ENCODE results near the gene CDYL. TPM values are rescaled to one million over a fixed set of nuclear protein-coding genes. Genes with fewer than 3 reads are reported as not detected.

CDYL gene
- total RNA-seq, 1 experiment from 2014 or later, result 4.2 TPM

- H3K9me2 ChIP-seq (replicated peaks; ENCODE audit: insufficient read depth, low read length), result no peaks in the 10 kb centered on the region
- peaks cover 38% of the 10 kb centered on the region for H4K20me1 ChIP-seq (ENCODE audit: insufficient read depth, low read depth, low read length)
- no peaks in the 10 kb centered on the region for H3K36me3 ChIP-seq (ENCODE audit: insufficient read depth, low read length)
- 0 out of 2 replicates have a peak, but pooled peaks cover 4% of the 10 kb centered on the region for H3K27me3 ChIP-seq (ENCODE audit: low read length)
- H3K9ac ChIP-seq (ENCODE audit: low read length), result no peak overlapping the region
- DNase-seq, result no peak
- H3K9me3 ChIP-seq (ENCODE audit: low read length), result no peaks in the 10 kb centered on the region
- H3K4me2 ChIP-seq (ENCODE audit: low read depth, low read length, poor library complexity, severe bottlenecking), result no peak overlapping the region
- H3K27ac ChIP-seq (ENCODE audit: low read length), result no peak overlapping the region
- H3K79me2 ChIP-seq (ENCODE audit: low read length), result 0 out of 2 replicates have a peak, but pooled peaks cover 3% of the 10 kb centered on the region
- H3K4me1 ChIP-seq (ENCODE audit: low read length), result no peaks in the 10 kb centered on the region; the same call in 1 of the 2 replicates
- H3K4me3 ChIP-seq (ENCODE audit: low read length), result no peak overlapping the region
- H2AFZ ChIP-seq (ENCODE audit: low read length), result no peak overlapping the region
Measured at GRCh38 chr6:4786996-4787395, 10.8 kb downstream of the CDYL start.

DNA sequence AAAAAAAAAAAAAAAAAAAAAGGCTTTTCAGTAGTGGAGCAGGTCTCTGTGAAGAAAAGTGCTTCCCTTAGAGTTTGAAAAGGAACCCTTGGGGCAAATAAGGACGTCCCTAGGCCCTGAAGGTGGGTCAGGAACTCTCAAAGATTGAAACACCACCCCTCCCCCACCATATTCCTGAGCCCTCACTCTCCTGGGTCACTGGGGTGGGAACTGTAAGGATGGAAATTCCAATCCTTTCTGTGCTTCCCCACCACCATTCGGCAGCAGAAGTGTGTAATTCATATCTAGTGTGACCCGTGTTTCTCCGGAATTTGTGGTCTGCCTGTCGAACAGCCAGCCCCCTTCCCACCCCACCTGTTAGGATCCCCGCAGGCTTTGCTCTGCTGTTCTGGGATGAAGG lies 12.3 kb downstream of the CDYL start:
- Histone ChIP-seq H2AFZ (ENCODE audit: low read length) (no peak overlapping the region), H3K9ac (ENCODE audit: low read length) (no peak overlapping the region), H3K27me3 (ENCODE audit: low read length) (0 out of 2 replicates have a peak, but pooled peaks cover 2% of the 10 kb centered on the region), H3K9me3 (ENCODE audit: low read length) (no peaks in the 10 kb centered on the region), H3K4me3 (ENCODE audit: low read length) (no peak overlapping the region), H3K79me2 (ENCODE audit: low read length) (0 out of 2 replicates have a peak, but pooled peaks cover 3% of the 10 kb centered on the region), H4K20me1 (ENCODE audit: insufficient read depth, low read depth, low read length) (peaks cover 44% of the 10 kb centered on the region), H3K9me2 (replicated peaks; ENCODE audit: insufficient read depth, low read length) (no peaks in the 10 kb centered on the region), H3K4me1 (ENCODE audit: low read length) (no peaks in the 10 kb centered on the region; the same call in 1 of the 2 replicates), H3K4me2 (ENCODE audit: low read depth, low read length, poor library complexity, severe bottlenecking) (no peak overlapping the region), H3K27ac (ENCODE audit: low read length) (no peak overlapping the region), H3K36me3 (ENCODE audit: insufficient read depth, low read length) (no peaks in the 10 kb centered on the region)
- DNase-seq, result no peak

DNA sequence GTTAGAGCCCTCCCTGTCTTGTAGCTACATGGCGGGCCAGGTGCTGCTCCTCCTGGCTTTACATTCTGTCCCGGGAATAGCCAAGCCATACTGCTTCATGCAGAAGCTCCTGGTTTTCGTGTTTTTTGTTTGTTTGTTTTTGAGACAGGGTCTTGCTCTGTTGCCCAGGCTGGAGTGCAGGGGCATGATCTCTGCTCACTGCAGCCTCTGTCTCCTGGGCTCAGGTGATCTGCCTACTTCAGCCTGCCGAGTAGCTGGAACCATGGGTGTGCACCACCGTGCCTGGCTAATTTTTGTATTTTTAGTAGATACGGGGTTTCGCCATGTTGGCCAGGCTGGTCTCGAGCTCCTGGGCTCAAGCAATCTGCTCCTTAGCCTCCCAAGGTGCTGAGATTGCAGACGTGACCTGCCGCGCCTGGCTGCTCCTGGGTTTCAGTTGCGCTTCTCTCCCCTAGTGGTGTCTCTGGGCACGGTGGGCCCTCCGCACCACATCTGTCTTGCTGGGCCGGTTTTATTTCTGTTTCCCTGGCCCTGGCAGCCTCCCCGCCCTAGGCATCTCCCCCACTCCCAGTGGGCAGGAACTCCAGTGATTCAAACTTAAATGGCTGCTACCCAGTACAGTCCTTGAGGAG lies 12.9 kb downstream of the CDYL start:
- Histone ChIP-seq H3K4me2 (ENCODE audit: low read depth, low read length, poor library complexity, severe bottlenecking) (no peak overlapping the region), H3K36me3 (ENCODE audit: insufficient read depth, low read length) (no peaks in the 10 kb centered on the region), H3K27ac (ENCODE audit: low read length) (no peak overlapping the region), H4K20me1 (ENCODE audit: insufficient read depth, low read depth, low read length) (peaks cover 44% of the 10 kb centered on the region), H3K9me2 (replicated peaks; ENCODE audit: insufficient read depth, low read length) (no peaks in the 10 kb centered on the region), H3K9ac (ENCODE audit: low read length) (no peak overlapping the region), H3K4me3 (ENCODE audit: low read length) (no peak overlapping the region), H3K27me3 (ENCODE audit: low read length) (no peaks in the 10 kb centered on the region), H3K79me2 (ENCODE audit: low read length) (no peaks in the 10 kb centered on the region), H3K9me3 (ENCODE audit: low read length) (no peaks in the 10 kb centered on the region), H2AFZ (ENCODE audit: low read length) (no peak overlapping the region), H3K4me1 (ENCODE audit: low read length) (no peaks in the 10 kb centered on the region; the same call in 1 of the 2 replicates)
- peak; percentile 49 for DNase-seq

- H3K4me3 ChIP-seq (ENCODE audit: low read length), result no peak overlapping the region
- H2AFZ ChIP-seq (ENCODE audit: low read length), result no peak overlapping the region
- no peaks in the 10 kb centered on the region for H3K27me3 ChIP-seq (ENCODE audit: low read length)
- no peaks in the 10 kb centered on the region for H3K9me3 ChIP-seq (ENCODE audit: low read length)
- no peak overlapping the region for H3K27ac ChIP-seq (ENCODE audit: low read length)
- no peaks in the 10 kb centered on the region for H3K9me2 ChIP-seq (replicated peaks; ENCODE audit: insufficient read depth, low read length)
- no peak overlapping the region for H3K9ac ChIP-seq (ENCODE audit: low read length)
- H4K20me1 ChIP-seq (ENCODE audit: insufficient read depth, low read depth, low read length), result peaks cover 48% of the 10 kb centered on the region
- H3K36me3 ChIP-seq (ENCODE audit: insufficient read depth, low read length), result no peaks in the 10 kb centered on the region
- DNase-seq, result peak; percentile 46
- H3K79me2 ChIP-seq (ENCODE audit: low read length), result no peaks in the 10 kb centered on the region
- H3K4me1 ChIP-seq (ENCODE audit: low read length), result no peaks in the 10 kb centered on the region; the same call in 1 of the 2 replicates
- no peak overlapping the region for H3K4me2 ChIP-seq (ENCODE audit: low read depth, low read length, poor library complexity, severe bottlenecking)
Measured at GRCh38 chr6:4790158-4790899, 14.1 kb downstream of the CDYL start.

GRCh38 chr6:4794140-4794707 lies 18.0 kb downstream of the CDYL start:
- H3K9me3 ChIP-seq (ENCODE audit: low read length), result no peaks in the 10 kb centered on the region
- no peaks in the 10 kb centered on the region for H3K4me1 ChIP-seq (ENCODE audit: low read length)

DNA sequence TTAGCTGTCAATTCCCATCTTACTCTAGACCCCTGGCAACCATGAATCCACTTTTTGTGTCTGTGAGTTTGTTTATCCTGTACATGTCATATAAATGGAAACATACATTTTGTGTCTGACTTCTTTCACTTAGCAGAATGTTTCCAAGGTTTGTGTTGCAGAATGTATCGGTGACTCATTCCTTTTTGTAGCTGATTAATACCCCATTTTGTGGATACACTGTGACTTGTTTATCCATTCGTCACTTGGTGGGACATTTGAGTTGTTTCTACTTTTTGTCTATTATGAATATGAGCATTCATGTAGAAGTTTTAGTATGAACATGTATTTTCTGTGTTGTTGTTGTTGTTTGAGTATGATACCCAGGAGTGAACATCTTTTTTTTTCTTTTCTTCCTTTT lies 21.4 kb downstream of the CDYL start:
- Histone ChIP-seq H3K4me3 (ENCODE audit: low read length) (no peak overlapping the region), H3K36me3 (ENCODE audit: insufficient read depth, low read length) (no peaks in the 10 kb centered on the region), H3K79me2 (ENCODE audit: low read length) (no peaks in the 10 kb centered on the region), H3K4me2 (ENCODE audit: low read depth, low read length, poor library complexity, severe bottlenecking) (no peak overlapping the region), H3K4me1 (ENCODE audit: low read length) (no peaks in the 10 kb centered on the region), H2AFZ (ENCODE audit: low read length) (no peak overlapping the region), H3K27me3 (ENCODE audit: low read length) (no peaks in the 10 kb centered on the region), H3K27ac (ENCODE audit: low read length) (no peak overlapping the region), H3K9me2 (replicated peaks; ENCODE audit: insufficient read depth, low read length) (no peaks in the 10 kb centered on the region), H3K9ac (ENCODE audit: low read length) (no peak overlapping the region), H4K20me1 (ENCODE audit: insufficient read depth, low read depth, low read length) (peaks cover 24% of the 10 kb centered on the region), H3K9me3 (ENCODE audit: low read length) (no peaks in the 10 kb centered on the region)
- no peak for DNase-seq

More at GRCh38 chr6:4794140-4794707, 18.0 kb downstream of the CDYL start:
- H3K4me2 ChIP-seq (ENCODE audit: low read depth, low read length, poor library complexity, severe bottlenecking), result no peak overlapping the region
- no peak overlapping the region for H2AFZ ChIP-seq (ENCODE audit: low read length)
- H3K4me3 ChIP-seq (ENCODE audit: low read length), result no peak overlapping the region
- H3K36me3 ChIP-seq (ENCODE audit: insufficient read depth, low read length), result no peaks in the 10 kb centered on the region
- H3K9ac ChIP-seq (ENCODE audit: low read length), result no peak overlapping the region
- peaks cover 30% of the 10 kb centered on the region for H4K20me1 ChIP-seq (ENCODE audit: insufficient read depth, low read depth, low read length)
- H3K27ac ChIP-seq (ENCODE audit: low read length), result no peak overlapping the region
- no peaks in the 10 kb centered on the region for H3K79me2 ChIP-seq (ENCODE audit: low read length)
- no peaks in the 10 kb centered on the region for H3K27me3 ChIP-seq (ENCODE audit: low read length)
- no peak for DNase-seq
- no peaks in the 10 kb centered on the region for H3K9me2 ChIP-seq (replicated peaks; ENCODE audit: insufficient read depth, low read length)

DNA sequence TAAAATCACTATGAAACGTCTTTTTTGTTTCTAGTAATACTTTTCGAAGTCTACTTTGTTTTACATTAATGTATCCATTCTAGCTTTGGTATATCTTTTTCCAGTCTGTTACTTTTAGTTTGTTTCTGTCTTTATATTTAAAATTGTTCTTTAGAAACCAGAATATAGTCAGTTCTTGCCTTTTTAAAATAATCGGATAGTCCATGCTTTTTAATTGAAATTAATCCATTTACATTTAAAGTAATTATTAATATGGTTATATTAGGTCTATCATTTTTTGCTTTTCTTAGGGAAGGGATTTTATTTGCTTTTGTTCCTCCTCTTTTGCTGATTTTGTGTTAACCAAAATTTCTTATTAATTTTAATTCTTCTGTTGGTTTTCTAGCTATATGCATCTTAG lies 23.7 kb downstream of the CDYL start:
- Histone ChIP-seq H3K36me3 (ENCODE audit: insufficient read depth, low read length) (no peaks in the 10 kb centered on the region), H2AFZ (ENCODE audit: low read length) (no peak overlapping the region), H3K79me2 (ENCODE audit: low read length) (no peaks in the 10 kb centered on the region), H4K20me1 (ENCODE audit: insufficient read depth, low read depth, low read length) (peaks cover 29% of the 10 kb centered on the region), H3K9me2 (replicated peaks; ENCODE audit: insufficient read depth, low read length) (no peaks in the 10 kb centered on the region), H3K9me3 (ENCODE audit: low read length) (no peaks in the 10 kb centered on the region), H3K27me3 (ENCODE audit: low read length) (no peaks in the 10 kb centered on the region), H3K9ac (ENCODE audit: low read length) (no peak overlapping the region), H3K27ac (ENCODE audit: low read length) (no peak overlapping the region), H3K4me3 (ENCODE audit: low read length) (no peak overlapping the region), H3K4me1 (ENCODE audit: low read length) (no peaks in the 10 kb centered on the region), H3K4me2 (ENCODE audit: low read depth, low read length, poor library complexity, severe bottlenecking) (no peak overlapping the region)
- DNase-seq, result no peak

- DNase-seq, result no peak
- Histone ChIP-seq H3K4me1 (ENCODE audit: low read length) (no peaks in the 10 kb centered on the region), H3K9me2 (replicated peaks; ENCODE audit: insufficient read depth, low read length) (no peaks in the 10 kb centered on the region), H2AFZ (ENCODE audit: low read length) (no peak overlapping the region), H3K36me3 (ENCODE audit: insufficient read depth, low read length) (no peaks in the 10 kb centered on the region), H3K4me2 (ENCODE audit: low read depth, low read length, poor library complexity, severe bottlenecking) (no peak overlapping the region), H3K27me3 (ENCODE audit: low read length) (no peaks in the 10 kb centered on the region), H3K27ac (ENCODE audit: low read length) (no peak overlapping the region), H4K20me1 (ENCODE audit: insufficient read depth, low read depth, low read length) (peaks cover 29% of the 10 kb centered on the region), H3K9ac (ENCODE audit: low read length) (no peak overlapping the region), H3K9me3 (ENCODE audit: low read length) (no peaks in the 10 kb centered on the region), H3K79me2 (ENCODE audit: low read length) (no peaks in the 10 kb centered on the region), H3K4me3 (ENCODE audit: low read length) (no peak overlapping the region)
Measured at GRCh38 chr6:4800662-4801061, 24.5 kb downstream of the CDYL start.
